ENCODE results near the gene LAMB1. TPM values are rescaled to one million over a fixed set of nuclear protein-coding genes. Genes with fewer than 3 reads are reported as not detected.

The LAMB1 gene
- total and polyA plus RNA-seq, 2 of the 13 experiments (the other 11 are each of a cell fraction or from before 2014, with no cell fraction given), result 109 to 124 TPM

GRCh38 chr7:107874111-107874510 is 128.8 kb downstream of the LAMB1 start (continued):
- TF ChIP-seq SUZ12 (IDR thresholded peaks at IDR 0.05; ENCODE audit: low read depth, low read length) (no peak), ATF4 (CRISPR knock-in tag; IDR thresholded peaks at IDR 0.05) (no peak), ZNF563 (CRISPR knock-in tag; IDR thresholded peaks at IDR 0.05) (no peak), ZNF367 (CRISPR knock-in tag; IDR thresholded peaks at IDR 0.05; ENCODE audit: borderline replicate concordance) (no peak), MAFG (CRISPR knock-in tag; IDR thresholded peaks at IDR 0.05) (no peak), MIER2 (CRISPR knock-in tag; IDR thresholded peaks at IDR 0.05) (no peak), RXRA (CRISPR knock-in tag; IDR thresholded peaks at IDR 0.05) (no peak), TOPORS (CRISPR knock-in tag; IDR thresholded peaks at IDR 0.05) (no peak)

Small RNA genes lying within 50 kb of the gene (small RNA-seq; reads per million reads assigned to genes)
- gene RF00012 (ENCODE audit: insufficient read depth in 2 of 3, insufficient read length in 3 of 3, low read depth in 2 of 3, low replicate concordance in 1 of 3), result 0 reads per million in 3 experiments

Other genes with a start within 250 kb of the LAMB1 start
- 0.08 and 0.11 TPM in 2 replicates for gene SLC26A3, start 199.9 kb downstream of the LAMB1 start, total RNA-seq (2016; rRNA removed; fragmentation: Illumina TruSeq; extraction: Trizol)
- 0.30 and 0.71 TPM in 2 replicates for gene SLC26A3, start 199.9 kb downstream of the LAMB1 start, polyA plus RNA-seq (2011; rRNA removed)
- 95.2 and 128 TPM in 2 replicates for gene DLD, start 112.0 kb downstream of the LAMB1 start, total RNA-seq (2016; rRNA removed; fragmentation: Illumina TruSeq; extraction: Trizol)
- 49.1 and 56.8 TPM in 2 replicates for gene DLD, start 112.0 kb downstream of the LAMB1 start, polyA plus RNA-seq (2011; rRNA removed)
- gene LAMB4, start 127.2 kb upstream of the LAMB1 start, total RNA-seq (2016; rRNA removed; fragmentation: Illumina TruSeq; extraction: Trizol), result not detected in 2 replicates
- gene LAMB4, start 127.2 kb upstream of the LAMB1 start, polyA plus RNA-seq (2011; rRNA removed), result 0.05 TPM in 1 of 2 replicates, not detected in the other

Measured in HepG2 (cell line).